GM21360 (cell line): ENCODE measurements around the gene CD99.

Experiments
- ATAC-seq: cut with Tn5 transposase; IDR thresholded peaks from one replicate; pipeline ENCODE4 v1.9.1; 2021; ENCODE audit warnings: mild to moderate bottlenecking, moderate library complexity; ENCODE audit not compliant: unreplicated experiment

CD99 gene, protein sequence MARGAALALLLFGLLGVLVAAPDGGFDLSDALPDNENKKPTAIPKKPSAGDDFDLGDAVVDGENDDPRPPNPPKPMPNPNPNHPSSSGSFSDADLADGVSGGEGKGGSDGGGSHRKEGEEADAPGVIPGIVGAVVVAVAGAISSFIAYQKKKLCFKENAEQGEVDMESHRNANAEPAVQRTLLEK

DNA sequence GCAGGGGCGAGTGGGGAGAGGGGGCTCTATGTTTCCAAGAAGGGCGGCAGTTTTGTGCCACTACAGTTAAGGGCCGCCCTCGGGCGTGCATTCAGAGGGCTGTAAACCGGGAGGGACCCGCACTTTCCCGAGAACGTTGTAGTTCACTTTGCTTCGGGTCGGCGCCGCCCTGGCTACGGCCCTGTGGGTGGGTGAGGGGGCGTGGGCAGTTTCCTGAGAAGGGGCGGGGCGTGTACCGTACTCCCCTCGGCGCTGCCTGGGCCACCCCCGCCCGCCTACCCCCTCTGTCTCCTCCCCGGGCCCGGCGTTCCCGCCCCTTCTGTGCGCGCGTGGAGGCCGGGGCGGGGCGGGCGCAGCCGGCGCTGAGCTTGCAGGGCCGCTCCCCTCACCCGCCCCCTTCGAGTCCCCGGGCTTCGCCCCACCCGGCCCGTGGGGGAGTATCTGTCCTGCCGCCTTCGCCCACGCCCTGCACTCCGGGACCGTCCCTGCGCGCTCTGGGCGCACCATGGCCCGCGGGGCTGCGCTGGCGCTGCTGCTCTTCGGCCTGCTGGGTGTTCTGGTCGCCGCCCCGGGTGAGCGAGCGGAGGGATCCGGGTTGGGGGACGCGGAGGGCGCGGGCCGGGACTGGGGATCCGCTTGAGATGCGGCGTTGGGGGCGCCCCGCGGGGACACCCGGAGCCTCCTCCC lies at the start of gene CD99:
Gene CD99 (plus strand): TSS at position 440 of the 687 bp plus-strand sequence. CDS start 66 bp downstream, at position 506.
- ATAC-seq = peak; percentile 86

DNA sequence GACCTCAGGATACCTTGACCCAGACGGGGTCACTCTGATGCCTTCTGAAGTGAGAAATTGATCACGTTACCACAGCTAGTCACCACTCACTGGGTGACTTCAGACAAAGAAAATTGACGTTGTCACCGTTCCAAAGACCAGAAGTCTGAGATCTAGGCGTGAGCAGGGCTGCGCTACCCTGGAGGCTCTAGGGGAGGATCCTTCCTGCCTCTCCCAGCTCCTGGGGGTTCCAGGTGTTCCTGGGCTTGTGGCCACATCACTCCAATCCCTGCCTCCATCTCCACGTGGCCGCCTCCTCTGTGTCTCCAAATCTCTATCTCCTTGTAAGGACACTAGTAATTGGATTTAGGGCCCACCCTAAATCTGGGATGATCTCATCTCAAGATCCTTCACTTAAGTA lies 48.9 kb upstream of the CD99 start:
- no peak for ATAC-seq

DNA sequence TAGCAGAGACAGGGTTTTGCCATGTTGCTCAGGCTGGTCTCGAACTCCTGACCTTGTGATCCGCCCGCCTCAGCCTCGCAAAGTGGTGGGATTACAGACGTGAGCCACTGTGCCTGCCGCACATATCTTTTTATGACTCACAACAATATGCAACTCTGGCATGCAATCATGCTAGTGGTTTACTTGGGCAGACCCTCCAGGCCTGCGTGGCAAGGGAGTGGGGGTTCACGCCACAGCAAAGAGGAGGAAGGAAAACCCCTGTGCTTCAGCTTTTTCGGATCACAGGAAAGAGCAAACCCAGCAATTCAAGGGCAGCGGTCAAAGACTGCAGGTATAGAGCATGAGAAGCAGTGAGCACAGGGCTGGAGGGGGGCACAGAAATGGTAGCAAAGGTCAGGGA lies 48.3 kb upstream of the CD99 start:
- ATAC-seq = no peak

DNA sequence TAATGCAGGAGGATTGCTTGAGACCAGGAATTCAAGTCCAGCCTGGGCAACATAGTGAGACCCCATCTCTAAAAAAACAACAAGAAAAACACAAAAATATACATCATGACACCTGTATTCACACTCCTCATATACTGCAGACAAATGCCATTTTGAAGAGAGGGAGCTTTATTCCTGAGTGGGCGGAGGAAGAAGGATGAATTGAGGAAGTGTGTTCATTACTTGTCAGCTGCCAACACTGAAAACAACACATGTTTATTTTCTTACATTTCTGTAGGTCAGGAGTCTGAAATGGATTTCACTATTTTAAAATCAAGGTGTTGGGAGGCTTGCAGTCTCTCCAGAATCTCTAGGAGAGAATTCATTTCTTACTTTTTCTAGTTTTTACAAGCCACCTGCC lies 47.2 kb upstream of the CD99 start:
- ATAC-seq = no peak

DNA sequence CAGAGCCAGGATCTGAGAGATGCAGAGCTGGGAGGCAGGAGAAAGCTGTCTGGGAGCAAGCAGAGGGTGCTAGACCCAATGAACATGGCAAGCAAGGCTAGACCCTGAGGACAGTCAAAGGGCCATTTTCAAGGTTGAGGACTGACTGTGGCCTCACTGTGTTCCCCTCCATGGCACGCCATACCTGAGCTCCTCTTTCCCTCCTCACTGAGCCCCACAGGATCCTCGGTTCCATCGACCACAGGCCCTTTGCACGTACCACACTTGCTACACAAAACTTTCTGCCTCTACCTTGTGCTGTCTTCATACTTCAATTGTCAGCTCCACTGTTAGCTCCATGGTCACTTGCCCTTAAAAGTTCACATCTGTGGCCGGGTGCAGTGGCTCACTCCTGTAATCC lies 45.5 kb upstream of the CD99 start:
- no peak for ATAC-seq

DNA sequence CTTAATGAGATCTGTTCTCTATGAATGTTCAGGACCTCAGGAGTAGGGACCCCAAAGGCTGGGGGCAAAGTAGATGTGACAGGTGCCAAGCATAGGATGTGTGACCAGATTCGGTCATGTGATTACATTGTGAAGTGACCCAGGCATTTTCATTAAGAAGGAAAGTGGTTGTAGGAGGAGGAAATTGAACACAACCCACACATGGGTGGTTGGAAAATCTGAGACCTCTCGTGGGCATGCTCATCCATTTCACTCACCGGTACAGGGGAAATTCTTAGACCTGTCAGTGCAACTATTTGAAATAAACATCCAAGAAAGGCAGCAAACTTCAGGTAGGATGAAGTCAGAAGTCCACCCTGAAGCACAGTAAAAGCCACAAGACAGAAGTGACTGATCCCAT lies 43.5 kb upstream of the CD99 start:
- no peak for ATAC-seq

DNA sequence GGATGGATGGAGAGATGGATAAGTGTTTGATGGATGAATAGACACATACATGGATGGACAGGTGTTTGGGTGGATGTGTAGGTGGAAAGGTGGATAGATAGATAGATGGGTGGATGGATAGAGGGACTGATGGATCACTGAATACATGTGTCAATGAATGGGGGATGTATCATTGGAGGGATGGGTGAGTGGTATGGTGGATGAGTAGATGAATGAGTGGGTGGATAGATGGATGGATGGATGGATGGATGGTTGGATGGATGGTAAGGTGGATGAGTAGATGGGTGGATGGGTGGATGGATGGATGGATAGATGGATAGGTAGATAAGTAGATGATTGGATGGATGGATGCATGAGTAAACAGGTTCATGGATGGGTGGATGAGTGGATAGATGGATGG lies 41.1 kb upstream of the CD99 start:
- ATAC-seq = no peak

DNA sequence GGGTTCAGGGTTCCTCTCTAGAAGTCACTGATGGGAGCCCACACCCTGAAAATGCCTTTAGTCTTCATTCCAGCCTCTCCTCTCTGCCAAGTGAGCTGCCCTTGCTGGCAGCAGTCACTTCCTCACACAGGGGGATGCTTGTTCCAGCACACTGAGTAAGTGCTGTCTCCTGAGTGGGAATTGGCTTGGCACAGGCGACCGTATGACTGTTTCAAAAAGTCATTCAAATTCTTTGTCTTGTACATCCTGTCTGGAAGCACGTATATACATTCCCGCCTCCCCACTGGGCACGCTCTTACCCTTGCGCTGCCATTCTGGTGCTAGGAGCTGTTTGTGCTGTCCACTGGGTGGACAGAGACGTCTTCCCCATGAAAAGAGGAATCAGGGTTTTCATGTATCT lies 40.2 kb upstream of the CD99 start:
- no peak for ATAC-seq

DNA sequence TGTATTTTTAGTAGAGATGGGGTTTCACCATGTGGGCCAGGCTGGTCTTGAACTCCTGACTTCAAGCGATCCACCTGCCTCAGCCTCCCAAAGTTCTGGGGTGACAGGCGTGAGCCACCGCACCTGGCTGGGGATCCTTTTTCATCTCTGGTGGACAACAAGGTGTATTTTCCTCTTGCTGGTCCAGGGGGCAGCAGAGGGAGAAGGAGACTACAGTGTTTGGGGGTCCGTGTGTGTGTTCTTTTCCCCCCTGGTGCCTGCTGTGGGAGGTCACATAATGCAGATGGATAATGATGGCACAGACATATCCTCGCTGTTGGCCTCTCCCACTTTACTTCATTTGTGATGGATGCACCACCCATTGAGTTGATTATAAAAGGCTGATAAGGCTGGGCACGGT lies 39.0 kb upstream of the CD99 start:
- ATAC-seq = no peak

DNA sequence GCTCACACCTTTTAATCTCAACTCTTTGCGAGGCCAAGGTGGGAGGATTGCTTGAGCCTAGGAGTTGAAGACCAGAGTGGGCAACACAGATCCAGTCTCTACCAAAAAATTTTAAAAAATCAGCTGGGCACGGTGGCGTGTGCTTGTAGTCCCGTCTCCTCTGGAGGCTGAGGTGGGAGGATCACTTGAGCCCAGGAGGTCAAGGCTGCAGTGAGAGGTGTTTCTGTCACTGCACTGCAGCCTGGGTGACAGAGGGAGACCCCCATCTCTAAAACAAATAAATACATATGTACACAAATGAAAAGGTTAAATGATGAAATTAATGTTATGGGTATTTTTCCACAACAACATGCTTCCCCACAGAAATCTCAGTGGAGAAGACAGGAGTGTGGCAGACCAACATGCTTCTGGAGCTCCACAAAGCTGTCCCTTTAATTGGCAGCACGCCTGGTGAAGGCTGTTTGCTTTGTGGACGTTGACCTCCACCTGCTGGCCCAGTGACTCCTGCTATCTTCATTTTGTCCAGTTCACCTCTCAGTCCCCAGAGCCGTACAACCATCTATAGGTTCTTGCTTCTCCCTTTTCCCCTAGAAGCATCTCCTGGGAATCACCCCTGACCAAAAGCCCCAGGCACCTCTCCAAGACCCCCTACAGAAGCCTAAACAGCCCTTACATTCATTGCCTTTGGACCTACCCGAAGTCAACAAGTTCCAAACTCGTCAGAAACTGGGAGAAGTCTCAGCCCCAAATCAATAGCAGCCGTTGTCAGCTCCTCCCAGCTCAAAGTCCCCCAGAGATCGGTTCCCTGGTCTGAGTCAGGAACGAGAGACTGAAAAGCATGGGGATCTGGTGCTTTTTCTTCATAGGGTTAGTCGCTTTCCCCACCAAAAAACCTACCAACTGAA lies 36.4 kb upstream of the CD99 start:
- no peak for ATAC-seq

DNA sequence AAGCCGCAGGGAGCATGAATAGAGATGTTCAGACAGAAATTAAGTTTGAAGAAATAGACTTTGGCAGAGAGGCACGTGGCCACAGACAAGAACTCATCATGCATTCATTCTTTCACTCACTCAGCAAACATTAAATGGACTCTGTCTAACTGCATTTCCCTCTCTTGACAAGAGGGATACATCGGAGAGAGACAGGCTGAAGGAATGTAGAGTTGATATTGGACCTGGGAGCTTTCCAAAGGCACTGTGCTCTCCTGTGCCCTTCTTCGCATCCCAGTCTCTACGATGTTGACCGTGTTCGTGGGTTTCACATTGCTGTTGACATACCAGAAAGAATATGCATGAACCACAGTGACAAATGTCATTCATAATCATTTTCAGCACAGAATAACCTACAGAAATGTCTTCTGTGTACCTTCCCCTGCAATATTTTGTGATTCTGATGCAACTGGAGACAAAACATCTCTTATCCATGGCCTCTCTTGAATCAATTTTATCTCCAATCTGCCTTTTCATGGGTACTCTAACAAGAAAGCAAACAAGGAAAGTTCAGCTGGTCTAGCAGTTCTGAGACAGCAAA lies 34.7 kb upstream of the CD99 start:
- no peak for ATAC-seq

DNA sequence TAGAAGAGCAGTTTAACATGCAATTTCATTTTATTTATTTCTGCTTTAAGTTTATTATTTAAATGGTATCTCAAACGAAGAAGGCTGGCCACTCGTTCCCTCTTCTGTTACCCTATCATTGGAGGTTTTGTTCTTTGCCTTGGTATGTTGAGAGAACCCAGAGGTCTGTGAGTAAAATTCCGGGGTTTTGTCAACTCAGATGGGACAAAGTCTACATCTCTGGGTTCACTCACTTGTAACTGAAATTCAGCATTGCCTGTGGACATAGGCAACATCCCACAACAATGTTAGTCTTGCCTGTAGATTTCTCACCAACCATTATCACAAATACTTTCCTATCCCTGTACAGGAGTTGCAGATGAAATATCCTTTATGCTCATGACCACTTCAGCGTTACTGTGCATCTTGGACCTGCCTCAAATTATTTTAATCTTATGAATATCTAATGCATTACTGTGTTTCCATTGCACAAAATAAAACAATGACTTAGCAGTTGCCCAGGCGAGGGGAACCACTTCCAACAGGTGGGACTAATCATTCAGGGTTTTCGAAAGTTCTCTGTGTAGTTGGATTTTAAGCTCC lies 33.5 kb upstream of the CD99 start:
- ATAC-seq = no peak

DNA sequence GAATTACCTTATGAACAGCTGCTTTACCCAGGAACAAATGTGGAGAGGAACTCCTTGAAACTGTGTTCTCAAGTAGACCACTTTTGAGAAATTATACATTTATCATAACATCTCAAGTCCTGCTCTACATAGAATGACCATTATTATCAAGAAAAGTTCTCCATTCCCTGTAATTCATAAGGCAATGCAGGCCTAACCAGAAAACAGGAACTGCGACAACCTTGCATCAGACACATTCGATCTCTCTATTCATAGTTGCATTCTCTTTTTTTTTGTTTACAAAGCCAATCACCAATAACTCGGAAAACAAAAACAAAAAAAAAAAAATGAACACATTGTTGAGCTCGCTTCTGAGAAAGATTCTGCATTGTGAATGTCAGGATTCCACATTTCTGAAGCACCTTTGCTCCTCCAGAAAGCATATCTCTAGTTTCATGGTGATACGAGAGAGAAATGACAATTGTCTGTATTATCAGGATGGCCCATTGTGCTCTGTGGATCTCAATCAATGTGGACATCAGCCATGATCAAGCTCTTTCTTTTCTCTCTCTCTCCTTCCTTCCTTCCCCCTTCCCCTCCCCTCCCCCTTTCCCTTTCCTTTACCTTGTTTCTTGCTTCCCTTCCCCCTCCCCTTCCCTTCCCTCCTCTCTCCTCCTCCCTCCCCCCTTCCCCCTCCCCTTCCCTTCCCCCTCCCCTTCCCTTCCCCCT lies 32.4 kb upstream of the CD99 start:
- ATAC-seq = no peak

DNA sequence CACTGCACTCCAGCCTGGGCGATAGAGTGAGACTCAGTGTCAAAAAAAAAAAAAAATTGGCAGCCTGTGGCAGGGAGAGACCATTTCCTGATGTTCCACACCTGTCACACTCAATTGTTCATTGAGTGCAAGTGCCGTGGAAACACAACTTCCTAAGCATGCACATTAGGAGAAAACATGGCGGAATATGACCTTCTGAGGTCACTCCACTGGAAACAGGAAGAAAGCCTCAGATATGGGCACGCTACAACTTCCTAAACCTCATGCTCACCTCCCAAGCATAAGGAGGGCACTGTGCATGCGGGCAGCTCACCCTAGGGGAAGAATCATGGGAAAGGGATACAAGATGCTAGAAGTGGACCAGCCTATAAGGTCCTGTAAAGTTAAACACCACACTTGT lies 28.5 kb upstream of the CD99 start:
- ATAC-seq = no peak

DNA sequence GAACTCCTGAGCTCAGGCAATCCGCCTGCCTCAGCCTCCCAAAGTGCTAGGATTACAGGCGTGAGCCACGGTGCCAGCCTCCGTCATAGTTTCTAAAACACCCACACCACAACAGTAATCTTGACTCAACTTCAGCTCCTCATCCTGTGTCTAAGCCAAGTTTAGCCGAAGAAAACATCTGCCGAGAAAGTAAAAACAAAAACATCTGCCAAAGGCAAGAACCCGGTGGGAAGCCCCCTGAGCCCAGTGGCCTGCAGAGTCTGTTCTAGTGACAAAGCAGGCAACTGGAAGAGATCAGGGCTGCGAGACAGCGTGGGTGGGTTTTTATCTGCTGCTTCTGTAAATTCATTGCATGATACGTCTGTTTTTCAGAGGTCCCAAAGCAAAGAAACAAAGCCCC lies 26.6 kb upstream of the CD99 start:
- ATAC-seq = no peak

DNA sequence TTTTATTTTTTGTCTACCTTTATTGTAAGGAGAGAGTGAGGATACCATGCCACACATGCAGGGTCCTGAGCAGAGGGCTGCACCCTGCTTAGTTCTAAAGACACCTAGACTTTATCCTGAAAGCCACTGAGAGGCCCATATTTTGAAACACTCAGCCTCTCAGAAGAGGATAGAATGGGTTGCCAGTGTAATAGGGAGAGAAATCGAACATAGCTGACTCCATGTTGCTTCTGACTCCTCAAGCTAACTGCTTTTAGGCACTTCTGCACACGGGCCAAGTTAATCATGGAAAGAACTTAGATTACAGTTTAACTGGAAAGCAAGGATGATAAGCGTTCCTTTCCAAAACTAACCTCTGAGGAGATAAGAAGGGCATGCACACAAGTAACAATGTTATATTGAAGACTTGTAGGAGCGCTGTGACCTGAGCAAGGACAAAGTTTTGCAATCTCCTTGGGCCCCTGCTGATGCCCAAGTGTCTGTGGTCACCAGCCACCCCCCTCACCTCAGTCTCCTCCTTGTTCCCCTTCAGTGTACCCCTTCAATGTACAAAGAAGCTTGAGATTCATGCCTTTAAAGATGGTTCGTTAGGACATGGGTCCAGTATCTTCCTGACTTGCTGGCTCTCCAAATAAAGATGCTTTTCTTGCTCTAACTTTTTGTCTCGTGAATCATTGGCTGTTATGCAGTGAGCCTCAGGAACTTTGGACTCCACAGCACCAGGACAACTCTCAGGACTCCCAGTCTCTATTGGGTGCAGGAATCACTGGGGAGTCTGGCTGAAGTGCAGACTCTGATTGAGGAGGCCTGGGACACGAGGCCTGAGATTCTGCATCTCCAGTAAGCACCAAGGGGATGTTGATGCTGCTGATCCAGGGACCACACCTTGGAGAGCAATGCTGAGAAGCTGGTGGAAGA lies 25.4 kb upstream of the CD99 start:
- no peak for ATAC-seq

DNA sequence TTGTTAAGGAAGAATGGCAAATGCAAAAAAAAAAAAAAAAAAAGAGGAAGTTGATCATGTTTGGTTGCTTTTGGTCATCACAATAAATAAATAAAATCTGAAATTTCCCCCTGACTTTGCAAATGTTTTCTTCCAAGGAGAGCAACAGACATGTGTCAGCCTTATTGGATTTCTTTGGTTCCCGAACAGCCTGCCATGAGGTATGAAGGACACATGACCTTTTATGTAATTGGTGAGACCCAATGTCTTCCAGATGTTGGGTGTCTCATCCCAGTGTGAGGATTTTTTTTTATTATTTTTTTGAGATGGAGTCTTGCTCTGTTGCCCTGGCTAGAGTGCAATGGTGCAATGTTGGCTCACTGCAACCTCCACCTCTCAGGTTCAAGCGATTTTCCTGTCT lies 24.6 kb upstream of the CD99 start:
- ATAC-seq = no peak

DNA sequence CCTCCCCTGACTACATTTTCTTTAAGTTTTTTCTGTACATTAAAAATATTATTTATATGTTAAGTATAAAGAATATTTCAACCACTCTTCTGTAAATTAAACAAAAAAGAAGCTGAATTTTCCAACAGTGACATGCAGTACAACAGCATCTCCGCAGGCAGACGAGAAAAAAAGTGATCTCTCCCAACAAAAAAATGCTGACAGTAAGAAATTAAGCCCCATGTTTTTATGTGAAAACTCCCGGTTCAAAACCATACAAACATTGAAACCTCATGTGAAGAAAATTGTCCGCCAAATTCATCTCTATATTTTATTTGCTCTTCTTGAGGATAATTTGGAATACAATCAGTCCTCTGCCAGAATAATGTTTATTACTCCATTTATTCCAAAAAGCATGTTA lies 20.1 kb upstream of the CD99 start:
- no peak for ATAC-seq

DNA sequence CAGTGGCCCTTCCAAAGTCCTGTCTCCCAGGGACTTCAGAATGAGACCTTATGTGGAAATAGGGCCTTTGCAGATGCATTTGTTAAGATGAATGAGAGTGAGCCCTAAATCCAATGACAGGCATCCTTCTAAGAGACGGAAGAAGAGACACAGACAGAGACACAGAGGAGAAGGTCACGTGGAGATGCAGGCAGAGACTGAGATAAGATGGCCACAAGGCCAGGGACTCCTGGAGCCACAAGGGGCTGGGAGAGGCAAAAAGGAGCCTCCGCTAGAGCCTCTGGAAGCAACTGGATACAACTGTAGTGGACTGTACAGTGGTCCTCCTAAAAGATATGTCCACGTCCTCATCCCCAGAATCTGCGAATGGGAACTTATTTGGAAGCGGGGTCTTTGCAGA lies 19.0 kb upstream of the CD99 start:
- no peak for ATAC-seq

DNA sequence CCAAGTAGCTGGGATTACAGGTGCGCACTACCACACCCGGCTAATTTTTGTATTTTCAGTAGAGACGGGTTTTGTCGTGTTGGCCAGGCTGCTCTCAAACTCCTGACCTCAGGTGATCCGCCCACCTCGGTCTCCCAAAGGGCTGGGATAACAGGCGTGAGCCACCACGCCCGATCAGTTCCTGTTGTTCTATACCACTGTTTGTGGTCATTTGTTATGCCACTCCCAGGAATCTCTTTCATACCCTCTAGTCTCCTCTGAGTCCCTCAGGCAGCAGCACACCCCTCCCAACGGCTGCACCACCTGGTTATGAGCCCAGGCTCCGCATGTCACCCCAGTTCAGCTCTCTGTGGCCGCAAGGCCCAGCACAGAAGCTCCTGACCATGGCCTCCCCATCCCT lies 17.5 kb upstream of the CD99 start:
- no peak for ATAC-seq
